NCI-H510A (cell line): Measurements from ENCODE around the gene UBAC2.
"Not testable (repeated sequence)": the region's sequence is repeated elsewhere in the genome, so short reads cannot be mapped to it uniquely, and the experiment has no call there.

ENCODE experiments used
- DNase-seq: peaks from one replicate; lab custom pipeline; 2025; lab: John Stamatoyannopoulos, UW

The UBAC2 gene

DNA sequence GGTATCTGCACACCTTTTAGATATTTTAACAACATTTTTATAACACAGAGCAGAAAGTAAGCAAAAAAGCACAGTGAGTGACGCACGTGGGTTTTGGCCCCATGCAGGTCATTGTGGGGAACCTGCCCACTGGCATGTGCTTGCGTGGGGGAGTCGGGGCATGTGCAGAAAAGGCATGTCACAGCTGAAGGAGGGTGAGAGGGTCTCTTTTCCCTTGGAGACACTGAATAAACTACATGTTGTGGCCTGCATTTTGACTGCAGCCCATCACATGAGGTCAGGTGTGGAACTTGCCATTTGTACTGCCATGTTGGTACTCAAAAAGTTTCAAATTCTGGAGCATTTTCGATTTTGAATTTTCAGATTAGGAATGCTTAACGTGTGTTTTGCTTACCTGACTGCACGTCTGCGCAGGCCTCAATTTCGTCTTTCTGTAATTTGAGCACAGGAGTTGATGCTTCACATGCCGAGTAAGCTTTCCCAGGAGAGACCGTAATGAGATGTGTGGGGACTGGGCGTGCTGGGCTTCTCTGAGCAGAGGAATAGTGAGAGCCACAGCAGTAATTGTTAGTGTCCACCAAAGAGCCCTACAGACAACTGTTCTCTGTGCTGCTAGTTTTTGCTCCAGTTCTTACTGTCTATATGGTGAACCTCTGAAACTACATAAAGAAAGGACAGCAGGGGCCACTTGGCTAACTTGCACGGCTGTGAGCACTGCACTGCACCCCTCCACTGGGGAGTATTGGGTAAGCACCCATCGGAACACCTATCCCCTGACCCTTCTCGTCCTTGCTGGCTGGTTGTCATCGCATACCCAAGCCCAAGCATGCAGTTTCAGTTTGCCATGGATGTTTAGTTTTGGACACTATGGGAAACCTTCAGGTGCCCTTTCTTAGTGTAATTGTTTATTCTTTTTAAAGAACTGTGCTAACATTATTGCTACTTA lies 179.5 kb downstream of the UBAC2 start:
- no peak for DNase-seq

DNA sequence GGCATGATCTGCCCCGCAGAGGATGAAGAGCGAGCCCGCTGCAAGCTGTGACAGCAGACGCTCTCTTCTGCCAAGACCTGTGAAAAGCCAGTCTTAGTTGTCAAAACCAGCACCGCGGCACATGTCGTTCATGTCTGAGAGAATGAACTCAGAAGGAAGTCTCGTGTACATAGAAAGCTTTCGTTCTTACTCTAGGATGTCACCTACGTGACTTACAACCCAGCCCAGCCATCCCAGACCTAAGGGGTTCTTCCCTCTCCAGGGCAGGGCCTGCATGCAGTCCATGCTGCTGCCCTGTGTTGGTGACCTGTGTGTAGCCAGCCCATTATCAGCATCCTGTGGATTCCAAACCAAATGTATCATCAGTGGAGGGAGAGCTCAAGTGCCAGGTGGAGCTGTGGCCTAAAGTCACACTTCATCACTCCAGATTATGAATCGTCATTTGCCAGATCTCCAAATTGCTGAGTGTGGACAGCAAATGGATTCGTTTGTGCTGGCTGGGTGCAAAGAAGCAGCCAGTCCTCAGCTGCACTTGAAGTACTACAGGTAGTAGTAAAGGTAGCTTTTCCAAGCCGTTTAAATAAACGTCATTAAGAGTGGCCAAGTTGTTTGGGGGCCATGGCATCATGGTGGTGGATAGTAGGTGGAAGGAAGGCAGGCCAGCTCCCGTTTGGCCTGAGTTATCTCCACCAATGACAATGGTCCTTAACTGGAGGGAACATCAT lies 180.4 kb downstream of the UBAC2 start:
- no peak for DNase-seq

DNA sequence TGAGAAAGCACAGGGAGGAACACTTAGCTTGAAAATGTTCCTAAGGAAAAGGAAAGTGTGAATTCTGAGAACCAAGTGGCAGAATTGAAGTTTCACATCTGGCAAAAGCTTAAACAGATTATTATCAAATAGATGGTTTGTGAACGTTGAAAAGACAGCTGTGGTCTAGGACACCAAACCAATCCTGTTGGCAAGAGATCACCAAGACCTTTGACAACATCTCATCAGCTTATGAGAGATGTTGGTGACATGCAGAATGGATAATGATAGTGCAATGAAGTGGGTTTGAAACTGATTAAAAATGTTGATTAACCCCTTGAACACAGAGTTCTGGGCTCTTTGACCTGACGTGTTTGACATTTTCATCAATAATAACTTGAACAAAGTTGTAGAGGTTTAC lies 181.1 kb downstream of the UBAC2 start:
- no peak for DNase-seq

DNA sequence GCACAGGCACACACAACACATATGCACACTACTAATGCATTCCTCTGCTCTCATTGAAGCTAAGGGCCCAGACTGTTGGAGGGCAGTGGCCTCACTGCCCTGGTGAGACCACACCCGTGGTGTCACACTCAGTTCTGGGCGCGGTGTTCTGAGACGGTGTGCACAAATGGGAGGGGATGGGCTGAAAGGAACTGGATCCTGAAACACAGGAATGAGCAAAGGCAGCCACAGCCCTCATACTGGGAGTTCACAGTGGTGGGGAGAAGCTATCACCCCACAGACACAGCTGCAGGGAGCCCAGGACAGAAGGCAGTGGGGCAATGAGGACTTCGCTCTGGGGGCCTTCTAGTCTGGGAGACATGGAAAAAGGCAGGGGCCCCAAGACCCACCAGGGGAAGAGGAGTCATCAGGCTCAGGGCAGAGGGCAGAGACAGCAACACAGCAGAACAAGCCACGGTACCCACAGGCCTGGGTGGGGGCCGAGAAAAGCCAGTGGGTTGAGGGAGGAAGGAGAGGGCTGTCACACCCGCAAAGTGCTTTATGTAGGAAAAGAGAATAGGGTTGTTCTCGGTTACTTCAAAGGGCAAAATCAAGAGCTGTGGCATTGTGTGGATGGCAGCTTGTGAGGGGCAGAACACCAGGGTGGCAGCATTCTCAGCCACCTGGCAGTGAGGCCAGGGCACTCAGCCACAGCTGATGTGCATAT lies 181.9 kb downstream of the UBAC2 start:
- no peak for DNase-seq

DNA sequence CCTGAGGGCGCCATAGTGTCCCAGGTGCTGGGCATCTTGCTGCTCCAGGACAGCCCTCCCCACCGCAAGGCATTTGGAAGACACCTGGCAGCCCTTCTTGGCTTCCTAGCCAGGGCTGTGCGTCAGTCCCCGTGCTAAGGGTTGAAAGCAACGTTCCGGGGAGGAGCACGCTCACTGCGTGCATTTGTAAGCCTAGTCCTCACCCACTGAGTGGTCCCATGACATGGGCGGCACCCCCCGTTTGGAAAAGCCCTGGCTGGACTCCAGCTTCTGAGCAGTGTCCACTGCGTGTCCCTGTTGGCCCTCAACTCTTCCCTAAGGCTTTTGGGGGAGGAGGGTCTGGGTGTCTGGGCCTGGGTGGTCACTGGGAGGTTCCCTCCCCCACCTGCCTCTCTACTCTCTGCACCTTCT lies 182.9 kb downstream of the UBAC2 start:
- DNase-seq: no peak

DNA sequence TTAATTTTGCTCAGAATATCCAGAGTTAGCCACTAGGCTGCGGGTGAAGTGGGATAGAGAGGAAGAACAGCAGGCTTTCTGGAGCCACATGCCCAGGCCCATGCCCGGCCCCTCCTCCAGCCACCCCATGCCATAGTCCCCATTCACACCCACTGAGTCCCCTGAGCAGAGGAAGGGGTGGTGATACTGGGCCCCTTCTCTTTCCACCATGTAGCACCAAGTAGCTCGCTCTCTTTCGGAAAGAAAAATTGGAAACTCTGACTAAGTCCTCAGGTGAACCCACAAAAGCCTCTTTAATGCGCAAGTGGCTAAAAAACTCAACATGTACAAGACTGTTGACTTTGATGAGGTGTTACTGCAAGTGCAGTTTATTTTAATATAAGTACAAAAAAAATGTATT lies 183.3 kb downstream of the UBAC2 start:
- DNase-seq: no peak

DNA sequence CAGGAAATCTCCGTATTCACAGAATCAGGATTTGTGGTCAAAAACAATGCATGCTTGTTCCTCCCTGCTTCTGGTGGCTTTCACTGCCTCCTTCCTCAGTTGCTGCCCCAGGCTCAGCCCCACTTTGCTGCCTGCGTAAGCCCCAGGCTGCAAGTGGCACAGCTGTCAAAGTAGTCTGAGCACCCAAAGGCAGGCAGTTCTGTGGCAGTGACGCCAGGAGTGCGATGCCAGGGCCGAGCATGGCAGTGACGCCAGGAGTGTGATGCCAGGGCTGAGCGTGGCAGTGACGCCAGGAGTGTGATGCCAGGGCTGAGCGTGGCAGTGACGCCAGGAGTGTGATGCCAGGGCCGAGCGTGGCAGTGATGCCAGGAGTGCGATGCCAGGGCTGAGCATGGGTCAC lies 183.8 kb downstream of the UBAC2 start:
- DNase-seq: no peak

DNA sequence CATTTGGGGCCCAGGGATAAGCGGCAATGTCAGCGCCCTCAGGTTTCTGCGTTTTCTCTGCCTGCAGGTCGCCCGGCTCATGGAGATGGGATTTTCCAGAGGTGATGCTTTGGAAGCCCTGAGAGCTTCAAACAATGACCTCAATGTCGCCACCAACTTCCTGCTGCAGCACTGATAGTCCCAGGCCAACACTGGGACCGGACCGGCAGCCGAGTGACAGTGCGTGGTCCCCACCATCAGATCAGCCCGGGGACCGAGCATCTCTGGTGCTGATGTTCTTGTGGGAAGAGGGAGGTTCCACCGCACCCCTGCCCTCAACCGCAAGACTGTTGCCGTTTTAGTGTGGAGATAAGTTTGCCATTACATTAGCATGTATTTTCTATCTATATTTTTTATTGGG lies 184.5 kb downstream of the UBAC2 start:
- no peak for DNase-seq

DNA sequence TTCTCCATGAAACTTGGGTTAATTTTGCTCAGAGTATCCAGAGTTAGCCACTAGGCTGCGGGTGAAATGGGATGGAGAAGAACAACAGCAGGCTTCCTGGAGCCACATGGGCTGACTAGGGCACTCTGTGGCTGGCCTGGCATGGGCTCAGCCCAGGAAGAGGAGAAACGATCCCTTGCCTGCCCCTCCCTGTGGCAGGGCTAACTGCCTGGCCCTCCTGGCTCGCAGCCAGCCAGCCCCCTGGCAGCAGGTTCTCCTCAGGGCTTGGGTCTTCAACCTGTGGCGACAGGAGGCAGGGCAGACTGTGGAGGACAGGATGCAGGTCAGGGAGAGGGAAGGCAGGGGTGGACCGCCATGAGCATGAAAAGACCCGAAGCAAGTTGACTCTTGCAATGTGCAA lies 185.3 kb downstream of the UBAC2 start:
- DNase-seq: no peak

DNA sequence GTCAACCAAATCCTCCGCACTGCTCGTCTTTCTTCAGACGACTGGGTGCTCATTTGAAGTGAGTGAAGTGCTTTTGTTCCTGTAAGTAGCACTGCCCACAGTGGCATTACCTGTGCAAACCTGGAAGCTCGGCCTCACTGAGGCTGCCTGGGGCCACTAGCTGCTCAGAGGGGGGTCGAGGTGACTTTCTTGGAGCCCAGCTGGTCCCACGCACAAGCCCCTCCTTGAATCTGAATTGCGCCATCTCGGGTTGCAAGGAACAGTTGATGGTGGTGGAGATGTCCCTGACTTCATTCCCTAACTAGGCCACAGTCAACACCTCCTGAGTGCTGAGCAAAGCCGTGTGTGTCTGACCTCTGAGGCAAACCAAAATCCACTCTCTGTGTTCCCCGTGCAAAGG lies 185.8 kb downstream of the UBAC2 start:
- no peak for DNase-seq

DNA sequence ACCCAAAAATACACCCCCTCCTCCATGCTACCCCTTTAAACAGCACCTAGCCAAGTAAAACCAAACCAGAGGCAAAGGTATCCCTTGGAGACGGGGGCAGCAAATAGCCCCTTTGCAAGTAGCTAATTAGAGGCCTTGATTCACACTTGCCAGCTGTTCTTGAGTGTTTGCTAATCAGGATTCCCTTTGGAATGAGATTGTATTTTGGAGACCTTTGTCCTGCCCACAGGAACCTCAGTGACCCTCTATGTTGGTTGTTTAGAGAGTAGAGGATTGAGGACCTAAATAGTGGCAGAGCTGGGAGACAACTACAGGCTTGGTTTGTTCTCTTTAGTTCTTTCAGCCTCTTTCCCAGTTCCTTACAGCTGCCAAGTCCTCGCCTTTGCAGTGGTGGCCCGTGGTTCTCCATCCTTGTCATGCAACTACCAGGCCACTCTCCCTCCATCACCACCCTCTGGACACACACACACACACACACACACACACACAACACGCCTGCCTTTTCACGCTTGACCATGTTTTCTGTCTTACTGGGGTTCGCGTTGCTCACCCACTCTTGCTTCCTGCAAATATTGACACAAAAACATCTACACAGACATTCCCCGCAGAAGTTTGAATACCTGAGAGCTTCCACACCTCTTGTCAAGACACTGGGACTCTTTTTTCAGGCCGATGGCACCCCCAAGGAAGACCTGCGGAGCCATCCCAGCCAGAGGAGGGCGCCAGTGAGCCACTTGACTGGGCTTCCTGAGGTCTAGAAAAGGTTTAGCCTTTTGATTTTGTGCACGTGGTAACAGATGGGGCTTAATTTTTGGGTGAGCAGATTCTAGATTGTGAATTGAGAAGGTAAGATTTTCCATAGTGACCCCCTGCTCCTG lies 186.5 kb downstream of the UBAC2 start:
- DNase-seq: no peak

DNA sequence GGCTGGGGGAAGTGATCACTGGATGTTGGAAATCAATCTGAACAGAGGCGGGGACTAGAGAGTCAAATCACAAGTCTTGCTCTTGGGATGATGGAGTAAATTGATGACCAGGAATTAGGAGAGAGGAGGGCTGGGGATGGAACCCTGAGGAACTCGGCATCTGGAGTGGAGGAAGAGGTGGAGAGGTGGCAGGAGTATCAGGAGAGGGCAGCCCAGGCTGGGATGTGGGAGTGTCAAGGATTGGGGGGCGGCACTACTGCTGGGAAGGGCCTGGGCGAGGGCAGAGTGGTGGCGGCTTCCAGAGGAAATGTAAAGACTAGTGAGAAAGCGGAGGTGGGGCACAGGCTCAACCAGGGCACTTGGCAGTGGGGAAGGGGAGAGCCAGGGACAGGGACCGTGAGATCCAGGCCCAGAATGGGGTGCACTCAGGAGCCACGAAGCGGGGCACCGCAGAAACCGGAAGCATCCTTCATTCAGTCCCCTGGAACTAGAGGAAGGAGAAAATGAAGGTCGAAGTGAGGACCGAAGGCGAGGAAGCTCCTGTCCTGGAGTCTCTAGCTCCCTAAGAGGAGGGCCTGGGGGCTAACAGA lies 187.8 kb downstream of the UBAC2 start:
- DNase-seq: no peak

DNA sequence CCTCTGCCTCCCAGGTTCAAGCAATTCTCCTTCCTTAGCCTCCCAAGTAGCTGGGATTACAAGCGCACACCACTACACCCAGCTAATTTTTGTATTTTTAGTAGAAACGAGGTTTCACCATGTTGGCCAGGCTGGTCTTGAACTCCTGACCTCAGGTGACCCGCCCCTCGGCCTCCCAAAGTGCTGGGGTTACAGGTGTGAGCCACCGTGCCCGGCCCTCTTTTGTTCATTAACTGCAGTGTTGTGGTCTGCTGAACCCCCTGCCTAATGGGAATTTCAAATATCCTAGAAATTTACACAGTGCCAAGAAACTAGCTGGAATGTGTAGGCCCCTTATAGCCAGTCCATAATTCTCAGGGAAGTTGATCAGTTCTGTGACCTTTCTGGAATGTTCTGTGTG lies 188.4 kb downstream of the UBAC2 start:
- not testable (repeated sequence) for DNase-seq

DNA sequence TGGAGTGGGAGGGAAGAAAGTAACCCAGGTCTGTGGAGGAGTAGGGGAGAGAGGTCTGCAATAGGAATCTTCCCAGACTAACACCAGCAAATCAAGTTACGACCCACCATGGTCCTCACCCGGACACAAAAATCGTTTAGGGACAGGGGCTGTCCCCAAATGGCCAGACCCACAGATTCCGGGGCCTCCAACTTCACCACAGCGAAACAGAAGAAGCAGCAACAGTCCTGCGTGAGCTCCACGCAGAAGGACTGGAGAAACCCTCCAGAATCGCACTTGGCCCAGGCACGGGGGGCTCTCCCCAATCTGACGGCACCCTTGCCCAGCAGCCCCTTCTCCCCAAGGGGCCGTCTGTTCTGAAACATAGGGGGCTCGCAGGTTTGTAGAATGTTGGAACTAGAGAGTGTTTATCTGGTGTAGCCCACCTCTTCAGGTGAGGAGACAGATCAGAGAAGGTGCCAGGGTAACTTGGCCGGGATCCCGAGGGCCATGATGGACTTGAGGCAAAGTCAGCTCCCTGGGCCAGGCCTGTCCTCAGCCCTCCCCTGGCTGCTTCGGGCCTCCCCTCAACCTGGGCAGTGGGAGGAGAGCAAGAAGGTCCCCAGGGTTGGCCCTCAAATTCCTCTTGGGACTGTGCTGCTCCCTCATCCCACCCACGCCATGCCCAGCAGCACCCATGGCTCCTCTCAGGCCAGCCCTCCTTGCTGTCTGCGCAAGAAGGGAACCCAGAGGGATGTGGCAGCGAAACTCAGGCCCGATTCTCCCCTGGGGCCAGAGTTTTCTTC lies 189.1 kb downstream of the UBAC2 start:
- no peak for DNase-seq

DNA sequence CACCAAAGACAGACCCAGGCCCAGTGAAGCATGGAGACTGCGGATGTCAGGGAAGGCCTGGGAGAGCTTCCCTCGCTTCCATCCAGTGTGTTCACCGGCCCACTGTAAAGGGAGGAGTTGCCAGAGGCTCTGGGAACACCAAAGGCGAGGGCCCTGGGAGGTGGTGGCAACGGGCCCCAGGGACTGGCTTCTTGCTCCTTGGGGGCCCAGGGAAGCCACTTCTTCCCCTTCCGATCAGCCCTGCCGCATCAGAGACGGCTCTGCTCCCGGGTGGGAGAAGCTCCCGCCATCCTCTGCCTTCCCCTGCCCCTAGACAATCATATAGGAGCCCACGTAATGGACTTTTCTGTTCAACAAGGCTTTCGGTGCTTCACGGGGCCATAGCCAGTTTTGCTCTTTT lies 189.9 kb downstream of the UBAC2 start:
- no peak for DNase-seq

DNA sequence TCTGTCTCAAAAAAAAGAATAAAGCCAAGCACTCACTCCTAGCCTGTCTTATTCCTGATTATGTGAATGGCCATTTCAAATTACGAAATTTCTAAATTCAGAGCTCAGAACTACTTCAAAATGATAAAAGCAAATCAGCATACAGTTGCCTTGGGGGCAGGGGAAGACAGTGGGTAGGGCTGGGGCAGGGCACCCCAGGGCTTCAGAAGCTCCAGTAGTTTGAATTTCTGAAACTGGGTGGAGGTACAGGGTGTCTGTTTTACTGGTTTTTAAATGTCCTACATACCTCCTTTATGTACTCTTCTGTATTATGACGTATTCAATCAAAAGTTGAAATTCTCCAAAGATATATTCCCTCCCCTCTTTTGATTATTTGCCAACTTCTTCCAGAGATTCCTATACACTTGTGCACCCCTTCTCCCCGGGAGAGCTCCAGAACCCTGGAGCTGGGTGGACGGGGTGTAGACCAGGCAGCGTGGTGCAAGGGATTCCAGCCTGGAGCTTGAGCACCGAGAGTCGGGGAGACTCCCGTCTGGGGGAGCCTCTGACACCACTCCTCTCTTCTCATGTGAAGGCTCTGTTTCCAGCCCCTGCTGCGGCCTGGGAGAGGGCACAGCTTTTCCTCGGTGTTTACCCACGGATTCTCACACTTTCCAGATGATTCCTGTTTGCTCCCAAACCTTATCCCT lies 191.3 kb downstream of the UBAC2 start:
- DNase-seq: no peak

DNA sequence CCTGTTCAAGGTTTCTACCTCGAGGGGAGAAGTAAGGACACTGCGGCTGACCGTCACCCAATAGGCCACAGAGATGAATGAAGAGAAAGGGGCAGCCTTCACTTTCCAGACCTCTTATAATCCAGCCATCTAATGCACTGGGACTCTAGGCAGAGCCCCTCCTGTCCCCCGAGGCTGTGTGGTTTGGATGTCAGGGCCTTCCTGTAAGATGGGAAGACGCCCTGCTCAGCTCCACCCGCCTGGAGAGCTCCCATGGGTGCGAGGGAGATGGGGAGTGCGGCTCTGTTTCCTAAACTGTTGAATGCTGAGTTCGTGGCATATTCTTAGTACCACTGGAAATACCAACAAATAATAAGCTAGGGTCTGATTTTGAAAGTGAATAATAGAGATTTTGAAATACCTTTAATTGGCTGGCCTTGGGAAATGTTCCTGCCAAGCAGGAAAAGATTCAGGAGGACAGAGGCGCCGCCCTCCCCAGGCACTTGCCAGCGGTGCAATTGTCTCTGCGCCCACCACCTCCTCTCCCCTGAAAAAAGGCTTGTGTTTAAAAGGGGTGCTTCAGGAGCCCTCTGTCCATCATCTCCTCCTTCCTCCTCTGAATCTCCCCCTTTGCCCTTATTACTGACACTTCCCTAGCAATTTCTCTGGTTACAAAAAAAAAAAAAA lies 191.9 kb downstream of the UBAC2 start:
- no peak for DNase-seq

DNA sequence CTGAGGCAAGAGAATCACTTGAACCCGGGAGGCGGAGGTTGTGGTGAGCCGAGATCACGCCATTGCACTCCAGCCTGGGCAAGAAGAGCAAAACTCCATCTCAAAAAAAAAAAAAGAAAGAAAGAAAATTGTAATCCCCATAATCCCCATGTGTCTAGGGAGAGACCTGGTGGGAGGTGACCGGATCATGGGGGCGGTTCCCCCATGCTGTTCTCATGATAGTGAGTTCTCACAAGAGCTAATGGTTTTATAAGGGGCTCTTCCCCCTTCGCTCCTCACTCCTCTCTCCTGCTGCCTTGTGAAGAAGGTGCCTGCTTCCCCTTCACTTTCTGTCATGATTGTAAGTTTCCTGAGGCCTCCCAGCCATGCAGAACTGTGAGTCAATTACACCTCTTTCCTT lies 192.7 kb downstream of the UBAC2 start:
- DNase-seq: not testable (repeated sequence)
